GM19324 (cell line): ENCODE measurements around the gene R3HCC1L.
"Not testable (repeated sequence)": the region's sequence is repeated elsewhere in the genome, so short reads cannot be mapped to it uniquely, and the experiment has no call there.

Source experiments
- ATAC-seq: cut with Tn5 transposase; IDR thresholded peaks from one replicate; pipeline ENCODE4 v1.9.1; 2021; ENCODE audit warnings: mild to moderate bottlenecking, moderate library complexity; ENCODE audit not compliant: unreplicated experiment, low FRiP score

The R3HCC1L gene

DNA sequence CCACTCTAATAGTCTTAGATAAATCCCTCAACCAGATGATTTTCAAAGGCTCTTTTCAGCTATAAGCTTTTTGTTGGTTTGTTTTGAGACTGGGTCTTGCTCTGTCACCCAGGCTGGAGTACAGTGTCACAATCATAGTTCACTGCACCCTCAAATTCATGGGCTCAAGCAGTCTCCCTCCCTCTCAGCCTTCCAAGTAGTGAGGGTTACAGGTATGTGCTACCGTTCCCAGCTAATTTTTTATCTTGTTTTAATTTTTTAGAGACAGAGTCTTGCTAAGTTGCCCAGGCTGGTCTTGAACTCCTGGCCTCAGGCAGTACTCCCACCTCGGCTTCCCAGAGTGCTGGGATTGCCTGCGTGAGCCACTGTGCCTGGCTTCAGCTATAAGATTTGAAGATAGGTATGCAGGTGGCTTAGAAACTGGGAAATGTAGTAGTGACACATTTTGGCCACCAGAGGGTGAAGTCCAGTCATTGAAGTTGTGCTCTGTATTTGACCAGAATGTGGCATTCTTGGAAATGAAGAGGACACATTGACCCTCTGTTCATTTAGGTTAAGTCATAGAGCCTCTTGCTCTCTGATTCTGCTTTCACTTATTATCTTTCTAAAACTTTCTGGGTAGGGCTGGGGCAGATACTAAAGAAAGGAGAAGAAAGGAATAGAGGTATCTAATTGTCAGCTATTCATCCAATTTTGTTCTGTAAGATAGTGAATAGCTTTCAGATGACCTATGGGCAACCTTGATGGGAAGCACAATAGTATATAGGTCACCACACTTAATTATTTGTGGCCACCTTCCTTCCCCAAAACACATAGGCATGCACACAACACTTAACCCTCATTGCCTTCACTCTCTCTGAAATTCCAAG is 36.0 kb downstream of the R3HCC1L start:
- ATAC-seq, result no peak

DNA sequence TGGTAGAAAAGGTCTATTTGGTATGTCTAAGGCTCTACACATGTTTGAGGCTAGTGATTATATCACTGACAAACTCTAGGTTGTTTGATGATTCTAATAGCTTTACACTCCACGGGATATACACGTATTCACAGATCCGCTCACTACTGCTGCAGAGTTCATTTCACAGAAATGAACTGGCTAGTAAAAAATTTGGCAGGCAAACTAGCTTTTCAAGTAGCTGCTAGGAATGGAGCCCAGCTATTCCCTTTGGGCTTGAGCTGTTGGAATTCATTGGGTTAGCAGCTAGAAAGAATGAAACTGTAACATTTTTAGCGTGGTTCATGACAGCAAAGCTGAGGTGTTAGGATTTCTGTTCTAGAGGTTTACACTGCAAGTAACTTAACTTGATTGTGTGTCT is 37.6 kb downstream of the R3HCC1L start:
- ATAC-seq, result no peak

DNA sequence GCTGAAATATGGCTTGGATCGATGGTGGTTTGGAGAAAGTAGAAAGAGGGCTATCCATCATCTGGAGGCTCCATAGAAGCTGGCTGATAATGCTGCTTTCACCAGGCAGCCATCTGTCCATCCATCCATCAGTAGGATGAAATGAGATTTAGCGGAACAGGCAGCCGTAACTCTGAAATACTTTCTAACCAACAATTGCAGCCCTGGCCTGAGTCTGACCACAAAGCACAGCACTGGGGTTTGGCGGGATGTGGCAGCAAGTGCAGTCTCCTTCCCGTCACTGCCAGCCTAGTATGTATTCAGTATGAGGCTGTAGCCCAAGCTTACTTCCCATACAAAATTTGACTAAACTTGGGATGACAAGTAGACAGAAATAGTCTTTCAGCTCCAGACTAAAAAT is 38.0 kb downstream of the R3HCC1L start:
- no peak for ATAC-seq

DNA sequence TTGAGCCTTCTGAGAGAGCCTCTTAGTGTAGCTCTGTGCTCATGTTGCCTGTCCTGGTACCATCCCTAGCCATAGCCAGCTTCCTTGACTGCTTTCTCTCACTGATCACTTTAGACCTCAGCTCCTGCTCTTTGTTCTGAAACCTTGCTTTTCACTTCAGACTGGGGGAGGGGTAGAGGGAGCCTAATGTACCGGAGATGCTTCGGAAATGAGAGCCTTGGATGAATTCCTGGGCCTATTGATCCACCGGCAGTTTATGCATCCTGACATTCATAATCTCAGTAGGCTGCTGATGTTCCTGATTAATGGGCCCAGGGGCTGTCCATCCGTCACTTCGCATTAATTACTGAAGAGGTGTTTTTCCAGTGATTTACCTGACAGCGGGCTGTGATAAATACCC is 38.8 kb downstream of the R3HCC1L start:
- no peak for ATAC-seq

DNA sequence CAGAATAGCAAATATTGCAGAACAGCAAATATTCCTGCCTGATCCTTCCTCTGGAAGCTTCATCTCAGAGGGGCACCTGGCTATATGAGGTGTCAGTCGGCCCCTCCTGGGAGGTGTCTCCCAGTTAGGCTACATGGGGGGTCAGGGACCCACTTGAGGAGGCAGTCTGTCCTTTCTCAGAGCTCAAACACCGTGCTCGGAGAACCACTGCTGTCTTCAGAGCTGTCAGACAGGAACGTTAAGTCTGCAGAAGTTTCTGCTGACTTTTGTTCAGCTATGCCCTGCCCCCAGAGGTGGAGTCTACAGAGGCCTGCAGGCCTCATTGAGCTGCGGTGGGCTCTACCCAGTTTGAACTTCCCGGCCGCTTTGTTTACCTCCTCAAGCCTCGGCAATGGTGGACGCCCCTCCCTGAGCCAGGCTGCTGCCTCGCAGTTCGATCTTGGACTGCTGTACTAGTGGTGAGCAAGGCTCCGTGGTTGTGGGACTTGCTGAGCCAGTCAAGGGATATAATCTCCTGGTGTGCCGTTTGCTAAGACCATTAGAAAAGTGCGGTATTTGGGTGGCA is 48.0 kb downstream of the R3HCC1L start:
- not testable (repeated sequence) for ATAC-seq

DNA sequence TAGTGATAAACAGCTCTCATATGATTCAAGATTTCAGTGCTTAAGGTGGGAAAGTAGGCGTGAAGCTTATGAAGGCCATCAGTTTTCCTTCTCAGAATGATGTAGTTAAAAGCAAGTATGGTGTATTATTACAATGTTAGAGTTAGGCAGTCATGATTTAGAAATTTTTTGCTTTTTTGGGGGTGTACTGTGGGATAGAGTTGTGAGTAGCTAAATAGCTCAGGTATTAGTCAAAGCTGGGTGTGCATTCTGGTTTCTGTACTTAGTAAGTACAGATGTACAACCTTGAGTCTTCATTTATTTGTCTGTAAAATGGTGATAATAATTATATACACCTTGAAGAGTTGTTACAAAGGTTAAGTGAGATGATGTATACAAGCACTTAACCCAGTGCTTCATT is 52.2 kb downstream of the R3HCC1L start:
- ATAC-seq, result no peak

DNA sequence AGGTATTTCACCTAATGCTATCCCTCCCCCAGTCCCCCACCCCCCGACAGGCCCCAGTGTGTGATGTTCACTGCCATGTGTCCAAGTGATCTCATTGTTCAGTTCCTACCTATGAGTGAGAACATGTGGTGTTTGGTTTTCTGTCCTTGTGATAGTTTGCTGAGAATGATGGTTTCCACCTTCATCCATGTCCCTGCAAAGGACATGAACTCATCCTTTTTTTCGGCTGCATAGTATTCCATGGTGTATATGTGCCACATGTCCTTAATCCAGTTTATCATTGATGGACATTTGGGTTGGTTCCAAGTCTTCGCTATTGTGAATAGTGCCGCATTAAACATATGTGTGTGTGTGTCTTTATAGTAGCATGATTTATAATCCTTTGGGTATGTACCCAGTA is 56.3 kb downstream of the R3HCC1L start:
- not testable (repeated sequence) for ATAC-seq

DNA sequence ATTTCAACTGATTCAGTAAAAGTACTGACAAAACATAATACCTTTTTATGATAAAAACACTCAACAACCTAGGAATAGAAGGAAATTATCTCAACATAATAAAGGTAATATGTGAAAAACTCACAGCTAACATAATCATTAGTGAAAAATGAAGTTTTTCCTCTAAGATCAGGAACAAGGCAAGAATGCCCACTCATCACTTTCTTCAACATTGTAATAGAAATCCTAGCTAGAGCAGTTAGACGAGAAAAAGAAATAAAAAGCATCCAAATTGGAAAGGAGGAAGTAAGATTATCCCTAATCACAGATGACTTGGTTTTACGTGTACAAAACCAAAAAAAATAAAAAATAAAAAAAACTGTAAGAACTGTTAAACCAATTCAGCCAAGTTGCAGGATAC is 58.6 kb downstream of the R3HCC1L start:
- no peak for ATAC-seq

DNA sequence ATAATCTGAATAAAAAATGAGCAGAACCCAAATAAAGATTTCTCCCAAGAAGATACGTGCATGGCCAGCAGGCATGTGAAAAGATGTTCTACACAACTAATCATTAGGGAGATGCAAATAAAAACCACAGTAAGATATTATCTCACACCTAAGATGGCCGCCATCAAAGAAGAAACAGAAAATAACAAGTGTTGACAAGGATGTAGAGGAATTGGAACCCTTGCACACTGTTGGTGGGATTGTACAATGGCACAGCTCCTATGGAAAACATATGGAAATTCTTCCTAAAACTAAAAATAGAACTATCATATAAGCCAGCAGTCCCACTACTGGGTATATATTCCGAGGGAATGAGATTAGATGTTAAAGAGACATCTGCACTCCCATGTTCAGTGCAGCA is 60.2 kb downstream of the R3HCC1L start:
- ATAC-seq, result no peak

DNA sequence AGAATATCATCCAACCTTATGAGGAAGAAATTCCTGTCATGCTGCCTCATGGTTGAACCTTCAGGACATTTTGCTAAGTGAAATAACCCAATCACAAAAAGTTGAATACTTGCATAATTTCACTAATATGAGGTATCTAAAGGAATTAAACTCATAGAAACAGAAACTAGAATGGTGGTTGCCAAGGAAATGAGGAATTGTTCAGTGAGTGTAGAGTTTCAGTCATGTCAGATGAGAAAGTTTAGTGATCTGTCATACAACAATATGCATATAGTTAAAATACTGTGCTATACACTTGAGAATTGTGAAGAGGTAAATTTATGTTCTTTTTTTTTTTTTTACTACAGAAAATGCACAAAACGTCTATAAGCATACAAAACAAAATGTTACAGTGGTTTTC is 60.7 kb downstream of the R3HCC1L start:
- no peak for ATAC-seq

DNA sequence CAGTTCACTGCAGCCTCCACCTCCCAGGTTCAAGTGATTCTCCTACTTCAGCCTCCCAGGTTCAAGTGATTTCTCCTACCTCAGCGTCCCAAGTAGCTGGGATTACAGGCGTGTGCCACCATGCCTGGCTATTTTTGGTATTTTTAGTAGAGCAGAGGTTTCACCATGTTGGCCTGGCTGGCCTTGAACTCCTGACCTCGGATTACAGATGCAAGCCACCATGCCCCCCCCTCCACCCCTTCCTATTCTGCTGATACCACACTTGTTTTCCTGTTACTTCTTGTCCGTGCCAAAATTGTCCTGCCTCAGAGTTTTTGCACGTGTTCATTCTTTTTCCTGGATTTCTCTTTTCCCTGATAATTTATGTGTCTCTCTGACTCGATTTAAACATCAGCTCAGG is 62.5 kb downstream of the R3HCC1L start:
- ATAC-seq, result no peak

DNA sequence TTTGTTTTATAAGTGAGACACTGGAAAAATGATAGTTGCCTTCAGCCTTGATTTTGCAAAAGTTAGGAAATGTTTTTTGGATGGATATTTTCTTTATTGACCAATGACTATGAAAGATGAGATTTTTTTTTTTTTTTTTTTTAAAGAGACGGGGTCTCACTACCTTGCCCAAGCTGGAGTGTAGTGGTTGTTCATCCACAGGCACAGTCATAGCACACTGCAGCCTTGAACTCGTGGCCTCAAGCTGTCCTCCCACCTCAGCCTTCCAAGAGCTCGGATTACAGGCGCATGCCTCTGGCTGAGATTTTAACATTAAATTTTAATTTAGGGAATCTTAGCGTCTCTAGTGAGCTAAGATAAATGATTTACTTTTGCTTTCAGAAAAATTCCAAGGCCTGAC is 67.3 kb downstream of the R3HCC1L start:
- ATAC-seq, result no peak

DNA sequence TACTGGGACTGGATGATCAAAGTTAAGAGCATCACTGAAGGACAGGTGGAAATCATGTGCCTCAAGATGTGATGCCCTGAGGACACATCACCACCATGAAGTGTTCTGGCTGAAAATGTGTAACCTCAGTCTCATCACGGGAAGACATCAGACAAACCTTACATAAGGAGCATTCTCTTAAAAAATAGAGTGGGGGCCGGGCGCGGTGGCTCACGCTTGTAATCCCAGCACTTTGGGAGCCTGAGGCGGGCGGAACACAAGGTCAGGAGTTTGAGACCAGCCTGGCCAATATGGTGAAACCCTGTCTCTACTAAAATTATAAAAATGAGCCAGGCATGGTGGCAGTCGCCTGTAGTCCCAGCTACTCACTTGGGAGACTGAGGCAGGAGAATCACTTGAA is 67.9 kb downstream of the R3HCC1L start:
- no peak for ATAC-seq

DNA sequence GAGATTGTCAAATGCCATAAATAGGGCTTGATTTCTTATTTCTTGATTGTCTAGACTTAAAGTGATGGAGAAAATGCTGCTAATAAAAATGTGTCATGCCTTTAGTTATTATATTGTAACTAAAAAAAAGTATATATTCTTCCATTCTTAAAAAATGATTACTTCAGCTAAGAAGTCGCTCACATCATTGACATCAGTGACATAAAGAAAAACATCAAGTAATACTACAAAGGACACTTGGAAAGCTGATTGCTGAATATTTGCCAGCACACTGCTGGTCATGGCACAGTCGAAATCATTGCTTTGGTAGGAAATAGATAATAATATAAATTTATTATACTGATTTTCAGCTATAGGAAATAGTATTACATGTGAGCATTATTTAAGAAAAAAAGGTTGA is 70.9 kb downstream of the R3HCC1L start:
- ATAC-seq, result no peak

DNA sequence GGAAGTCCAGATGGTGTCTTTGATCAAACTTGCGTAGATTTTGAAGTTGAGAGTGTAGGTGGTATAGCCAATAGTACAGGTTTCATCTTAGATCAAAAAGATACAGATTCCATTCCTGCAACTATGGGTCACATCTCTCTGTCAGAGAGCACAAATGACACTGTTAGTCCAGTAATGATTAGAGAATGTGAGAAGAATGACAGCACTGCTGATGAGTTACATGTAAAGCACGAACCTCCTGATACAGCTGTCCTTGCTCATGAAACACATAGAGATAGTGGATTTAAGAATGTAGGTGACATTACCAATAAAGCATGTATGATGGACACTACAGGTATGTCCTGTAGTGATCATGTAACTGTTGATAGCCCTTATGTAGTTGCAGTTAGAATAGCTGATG is 74.5 kb downstream of the R3HCC1L start:
- no peak for ATAC-seq

DNA sequence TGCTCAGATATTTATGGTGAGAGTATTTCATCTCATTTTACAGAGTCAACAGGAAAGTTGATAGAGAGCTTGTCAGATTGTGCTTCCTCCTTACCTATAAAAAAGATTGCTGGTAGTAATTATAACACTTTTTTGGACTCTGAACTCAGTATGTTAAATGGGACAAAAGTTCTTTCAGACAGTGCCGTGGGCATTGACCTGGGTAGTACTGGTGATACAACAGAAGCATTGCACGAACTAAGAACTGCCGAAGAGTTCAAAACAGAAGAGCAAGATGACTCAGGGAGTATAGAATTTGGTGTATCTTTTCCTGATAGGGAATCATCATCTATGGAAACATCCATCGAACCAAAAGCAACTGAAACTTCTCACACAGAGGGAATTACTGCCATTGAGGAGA is 75.0 kb downstream of the R3HCC1L start:
- no peak for ATAC-seq

DNA sequence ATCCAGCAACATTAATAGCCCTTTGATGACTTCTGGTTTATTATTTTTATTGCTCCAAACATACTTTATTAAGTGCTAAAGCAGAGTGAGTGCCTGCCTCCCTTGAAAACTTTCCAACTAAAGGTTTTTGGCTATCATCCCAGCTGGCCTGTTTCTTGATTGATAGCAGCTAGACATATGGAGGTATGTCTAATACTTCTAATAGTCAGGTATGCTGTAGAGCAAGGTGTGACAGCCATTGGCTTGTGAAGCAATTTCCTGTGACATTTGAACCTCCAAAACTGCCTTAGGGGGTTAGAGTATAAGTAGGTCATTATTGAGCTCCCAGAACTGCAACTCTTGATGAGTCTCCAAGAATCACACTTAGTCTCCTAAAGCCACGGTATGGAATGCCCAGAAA is 77.7 kb downstream of the R3HCC1L start:
- no peak for ATAC-seq

DNA sequence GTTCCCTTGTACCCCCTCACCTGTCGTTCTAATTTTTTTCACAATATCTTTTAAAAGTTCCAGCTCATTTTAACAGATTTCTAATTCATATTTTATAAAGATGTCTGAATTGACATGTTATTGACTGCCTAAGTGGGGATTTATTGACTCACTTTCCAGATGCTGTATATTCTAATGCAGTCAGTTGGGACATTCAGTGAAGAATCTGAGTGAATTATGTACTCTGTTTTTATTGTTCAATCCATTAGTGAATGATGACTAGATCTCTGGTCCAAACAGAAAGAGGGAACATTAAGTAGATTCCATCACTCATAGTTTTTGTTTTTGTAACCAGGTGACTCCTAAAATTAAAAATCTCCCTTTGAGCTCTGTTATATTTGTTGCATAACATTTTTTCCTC is 79.3 kb downstream of the R3HCC1L start:
- ATAC-seq, result no peak

DNA sequence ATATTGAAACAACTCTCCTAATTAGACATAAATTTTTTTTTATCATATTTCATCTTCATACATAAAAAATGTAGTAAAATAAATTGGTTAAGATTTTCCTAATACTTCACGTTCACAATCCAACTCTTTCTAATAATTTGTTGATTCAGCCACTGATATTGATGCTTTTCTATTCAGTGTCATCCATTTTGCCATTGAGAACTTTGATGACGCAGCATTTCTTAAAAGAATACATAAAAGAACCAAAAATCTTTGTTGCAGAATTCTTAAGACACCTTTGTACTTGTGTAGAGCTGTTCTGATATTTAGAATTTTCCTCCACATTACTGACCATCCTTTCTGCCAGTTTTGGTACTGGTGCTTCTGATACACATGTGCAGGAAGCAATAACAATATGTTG is 80.9 kb downstream of the R3HCC1L start:
- ATAC-seq, result no peak

DNA sequence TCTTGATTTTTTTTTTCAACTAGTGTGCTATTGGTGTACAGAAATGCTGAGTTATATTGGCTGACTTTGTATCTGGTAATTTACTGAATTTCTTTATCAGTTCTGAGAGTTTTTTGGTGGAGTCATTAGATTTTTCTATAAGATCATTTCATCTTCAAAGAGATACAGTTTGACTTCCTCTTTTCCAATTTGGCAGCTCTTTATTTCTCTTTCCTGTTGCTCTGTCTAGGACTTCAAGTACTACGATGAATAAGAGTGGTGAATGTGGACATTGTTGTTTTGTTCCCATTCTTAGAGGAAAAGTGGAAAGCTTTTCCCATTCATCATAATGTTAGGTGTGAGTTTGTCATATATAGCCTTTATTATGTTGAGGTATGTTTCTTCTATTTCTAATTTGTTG is 83.3 kb downstream of the R3HCC1L start:
- no peak for ATAC-seq

DNA sequence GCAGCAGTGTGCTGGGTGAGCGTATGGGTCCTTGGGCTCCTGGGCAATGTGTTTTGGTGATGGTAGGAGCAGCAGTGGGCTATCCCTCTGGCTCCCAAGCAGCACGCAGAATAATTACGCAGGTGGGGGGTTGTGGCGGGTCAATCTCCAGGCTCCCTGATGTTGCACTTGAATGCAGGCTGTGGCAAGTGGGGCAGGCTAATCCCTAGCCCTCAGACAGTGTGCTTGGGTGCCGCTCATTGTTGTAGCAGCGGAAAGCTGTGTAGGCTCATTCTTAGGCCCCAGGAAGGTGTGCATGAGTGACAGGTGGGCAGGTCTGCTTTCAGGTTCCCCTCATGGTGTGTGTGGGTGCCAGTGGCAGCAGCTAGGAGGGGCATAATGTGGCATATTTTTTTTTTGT is 89.4 kb downstream of the R3HCC1L start:
- ATAC-seq, result no peak

DNA sequence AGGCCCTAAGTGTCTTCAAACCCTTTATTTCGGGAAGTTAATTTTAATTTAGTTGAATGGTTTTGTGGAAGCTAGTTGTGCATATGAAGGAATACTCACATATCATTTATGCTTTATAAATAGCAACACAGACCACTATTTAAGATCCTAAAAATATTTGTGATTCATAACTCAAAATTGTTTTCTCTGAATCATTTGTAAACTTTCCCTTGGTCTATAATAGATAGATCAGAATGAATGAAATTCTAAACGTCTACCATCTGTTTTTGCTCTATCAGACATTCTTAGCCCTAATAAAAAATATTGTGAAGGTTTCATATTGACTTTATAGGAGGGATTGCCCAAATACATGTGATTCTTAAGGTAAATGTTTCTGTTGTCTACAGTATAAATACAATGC is 90.1 kb downstream of the R3HCC1L start:
- ATAC-seq, result no peak
